Heart left ventricle (tissue), 13 donors: Measurements from ENCODE around the gene DUSP7.

ENCODE experiments used
- CTCF ChIP-seq, 12 donors: fragments of 200-600 bp; sonication (generic) in 4 of 12; IDR thresholded peaks; one replicate each; pipeline versions ENCODE4 v1.5.0 to v1.8.0; 2018 to 2022; ENCODE audit warnings: antibody characterized with exemption in 12 of 12, mild to moderate bottlenecking in 5 of 12
- POLR2A ChIP-seq, 2 donors: fragments of 450-650 bp; IDR thresholded peaks; one replicate each; pipeline ENCODE4 v1.6.1; 2017; ENCODE audit warnings: antibody characterized with exemption in 2 of 2, mild to moderate bottlenecking in 2 of 2, moderate library complexity in 2 of 2
- donor health status: ischemic (EF 13 %, LVEDD 7.1; RV severe dilation, severe dysfunction).
- donor health status: DM: no; HTN: yes; CAD: no.
- donor health status: DM: no; HTN: no; CAD: no.
- donor health status: ischemic (EF 25% LVEDD 6.9; RV normal size, moderate dysfunction).
- donor health status: ischemic (EF 25% LVEDD 5.7; RV mildly dilated, moderate dysfunction).
- donor health status: ischemic (EF 35%, LVEDD 5.7; RV mildly dilated, moderate dysfunction).
- donor health status: nonischemic (EF 11% LVEDD 7.7; RV severe dilation, severe dysfunction).
- donor health status: DM: yes; HTN: yes; CAD: no.
- donor health status: PGD.
- donor health status: ischemic (EF 29% LVEDD 5.4; RV normal size, mild dysfunction).
- donor health status: nonischemic (EF 23%, LVEDD 6.1; RV moderate dilation, normal function).

- TF ChIP-seq CTCF (IDR thresholded peaks at IDR 0.05) (no peak), POLR2A (IDR thresholded peaks at IDR 0.05) (no peak)
These were observed 11.2 kb upstream of the DUSP7 start for GRCh38 chr3:52067526-52067925.
